Measurements from ENCODE around the gene PAQR5. TPM values are rescaled to one million over a fixed set of nuclear protein-coding genes. Genes with fewer than 3 reads are reported as not detected.

The PAQR5 gene
- total RNA-seq, 1 experiment from 2014 or later = 9.4 TPM

DNA sequence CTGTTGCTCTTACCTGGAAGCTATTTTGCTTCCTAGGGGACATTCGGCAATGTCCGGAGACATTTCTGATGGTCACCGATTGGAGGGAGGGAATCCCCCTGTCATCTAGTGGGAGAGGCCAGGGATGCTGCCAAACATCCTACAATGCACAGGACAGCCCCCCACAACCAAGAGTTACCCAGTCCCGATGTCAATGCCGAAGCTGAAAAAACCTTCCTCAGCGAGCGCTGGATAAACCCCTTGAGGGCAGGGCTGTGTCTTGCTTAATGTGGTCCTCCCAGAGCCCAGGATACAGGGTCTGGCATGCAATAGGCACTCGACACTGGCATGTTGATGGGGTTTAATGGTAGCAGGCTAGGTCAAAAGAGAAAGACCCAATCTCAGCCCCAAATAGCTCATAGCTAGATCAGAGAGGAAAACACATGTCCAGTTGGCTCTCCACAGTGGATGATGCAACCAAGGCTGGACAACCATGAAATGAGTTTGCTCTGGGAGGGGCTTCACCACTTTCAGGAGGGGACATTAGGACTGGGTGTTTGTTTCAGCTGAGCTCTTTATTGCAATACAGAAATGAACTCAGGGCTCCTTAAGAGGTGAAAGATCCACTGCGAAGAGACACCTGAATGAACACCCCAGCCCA, 16.5 kb upstream of the PAQR5 start:
- Mint-ChIP-seq H3K4me3 (no peak overlapping the region), H3K36me3 (no peaks in the 10 kb centered on the region), H3K27me3 (ENCODE audit: low read depth) (no peaks in the 10 kb centered on the region; the same call in 1 of the 2 replicates), H3K9me3 (no peaks in the 10 kb centered on the region), H3K4me1 (no peaks in the 10 kb centered on the region), H3K27ac (no peak overlapping the region)
- DNase-seq (ENCODE audit: low spot score) (no peak), ATAC-seq (no peak)
- TF ChIP-seq SP1 (CRISPR knock-in tag; conservative IDR thresholded peaks at IDR 0.05) (no peak), ETV6 (CRISPR knock-in tag; IDR thresholded peaks at IDR 0.05) (no peak), MLX (CRISPR knock-in tag; IDR thresholded peaks at IDR 0.05) (no peak), ZMAT4 (CRISPR knock-in tag; IDR thresholded peaks at IDR 0.05) (no peak), NR3C1 (CRISPR knock-in tag; conservative IDR thresholded peaks at IDR 0.05; ENCODE audit: low read depth) (no peak), SOX15 (CRISPR knock-in tag; IDR thresholded peaks at IDR 0.05) (no peak), SMAD4 (CRISPR knock-in tag; IDR thresholded peaks at IDR 0.05) (no peak), ZNF416 (CRISPR knock-in tag; IDR thresholded peaks at IDR 0.05) (no peak), ZBTB21 (CRISPR knock-in tag; IDR thresholded peaks at IDR 0.05; ENCODE audit: borderline replicate concordance) (no peak), E2F4 (CRISPR knock-in tag; IDR thresholded peaks at IDR 0.05; ENCODE audit: borderline replicate concordance, low read depth) (no peak)
- TF ChIP-seq, protein P1, sequence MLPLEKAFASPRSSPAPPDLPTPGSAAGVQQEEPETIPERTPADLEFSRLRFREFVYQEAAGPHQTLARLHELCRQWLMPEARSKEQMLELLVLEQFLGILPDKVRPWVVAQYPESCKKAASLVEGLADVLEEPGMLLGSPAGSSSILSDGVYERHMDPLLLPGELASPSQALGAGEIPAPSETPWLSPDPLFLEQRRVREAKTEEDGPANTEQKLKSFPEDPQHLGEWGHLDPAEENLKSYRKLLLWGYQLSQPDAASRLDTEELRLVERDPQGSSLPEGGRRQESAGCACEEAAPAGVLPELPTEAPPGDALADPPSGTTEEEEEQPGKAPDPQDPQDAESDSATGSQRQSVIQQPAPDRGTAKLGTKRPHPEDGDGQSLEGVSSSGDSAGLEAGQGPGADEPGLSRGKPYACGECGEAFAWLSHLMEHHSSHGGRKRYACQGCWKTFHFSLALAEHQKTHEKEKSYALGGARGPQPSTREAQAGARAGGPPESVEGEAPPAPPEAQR (CRISPR knock-in tag; IDR thresholded peaks at IDR 0.05) = no peak
- TF ChIP-seq, protein P2, sequence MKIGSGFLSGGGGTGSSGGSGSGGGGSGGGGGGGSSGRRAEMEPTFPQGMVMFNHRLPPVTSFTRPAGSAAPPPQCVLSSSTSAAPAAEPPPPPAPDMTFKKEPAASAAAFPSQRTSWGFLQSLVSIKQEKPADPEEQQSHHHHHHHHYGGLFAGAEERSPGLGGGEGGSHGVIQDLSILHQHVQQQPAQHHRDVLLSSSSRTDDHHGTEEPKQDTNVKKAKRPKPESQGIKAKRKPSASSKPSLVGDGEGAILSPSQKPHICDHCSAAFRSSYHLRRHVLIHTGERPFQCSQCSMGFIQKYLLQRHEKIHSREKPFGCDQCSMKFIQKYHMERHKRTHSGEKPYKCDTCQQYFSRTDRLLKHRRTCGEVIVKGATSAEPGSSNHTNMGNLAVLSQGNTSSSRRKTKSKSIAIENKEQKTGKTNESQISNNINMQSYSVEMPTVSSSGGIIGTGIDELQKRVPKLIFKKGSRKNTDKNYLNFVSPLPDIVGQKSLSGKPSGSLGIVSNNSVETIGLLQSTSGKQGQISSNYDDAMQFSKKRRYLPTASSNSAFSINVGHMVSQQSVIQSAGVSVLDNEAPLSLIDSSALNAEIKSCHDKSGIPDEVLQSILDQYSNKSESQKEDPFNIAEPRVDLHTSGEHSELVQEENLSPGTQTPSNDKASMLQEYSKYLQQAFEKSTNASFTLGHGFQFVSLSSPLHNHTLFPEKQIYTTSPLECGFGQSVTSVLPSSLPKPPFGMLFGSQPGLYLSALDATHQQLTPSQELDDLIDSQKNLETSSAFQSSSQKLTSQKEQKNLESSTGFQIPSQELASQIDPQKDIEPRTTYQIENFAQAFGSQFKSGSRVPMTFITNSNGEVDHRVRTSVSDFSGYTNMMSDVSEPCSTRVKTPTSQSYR (CRISPR knock-in tag; IDR thresholded peaks at IDR 0.05) = no peak
- POLR2A ChIA-PET = no interaction called here
- CTCF ChIA-PET = interaction anchor here (1.4 kb wide), 2 partner anchors 21 to 251 kb away, joined by 3 read pairs; no protein-coding TSS in a partner anchor

DNA sequence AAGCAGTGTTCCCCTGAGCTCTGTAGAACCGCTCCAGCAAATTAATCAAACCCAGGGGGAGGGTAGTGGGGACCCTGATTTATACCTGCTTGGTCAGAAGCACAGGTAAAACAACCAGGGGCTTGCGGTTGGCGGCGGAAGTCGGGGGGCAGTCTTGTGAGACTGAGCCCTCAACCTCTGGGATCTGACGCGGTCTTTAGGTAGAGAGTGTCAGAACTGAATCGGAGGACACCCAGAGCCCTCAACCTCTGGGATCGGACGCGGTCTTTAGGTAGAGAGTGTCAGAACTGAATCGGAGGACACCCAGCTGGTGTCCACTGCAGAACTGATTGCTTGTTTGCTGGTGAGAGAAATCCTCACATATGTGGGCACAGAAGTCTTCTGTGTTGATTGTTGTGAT, 12.9 kb upstream of the PAQR5 start:
- Mint-ChIP-seq H3K4me1 (peaks cover 13% of the 10 kb centered on the region), H3K27me3 (ENCODE audit: low read depth) (no peaks in the 10 kb centered on the region; the same call in 1 of the 2 replicates), H3K36me3 (no peaks in the 10 kb centered on the region), H3K9me3 (no peaks in the 10 kb centered on the region), H3K4me3 (no peak overlapping the region), H3K27ac (no peak overlapping the region)
- POLR2A ChIA-PET = no interaction called here
- ATAC-seq (no peak), DNase-seq (ENCODE audit: low spot score) (no peak)
- TF ChIP-seq, protein P3, sequence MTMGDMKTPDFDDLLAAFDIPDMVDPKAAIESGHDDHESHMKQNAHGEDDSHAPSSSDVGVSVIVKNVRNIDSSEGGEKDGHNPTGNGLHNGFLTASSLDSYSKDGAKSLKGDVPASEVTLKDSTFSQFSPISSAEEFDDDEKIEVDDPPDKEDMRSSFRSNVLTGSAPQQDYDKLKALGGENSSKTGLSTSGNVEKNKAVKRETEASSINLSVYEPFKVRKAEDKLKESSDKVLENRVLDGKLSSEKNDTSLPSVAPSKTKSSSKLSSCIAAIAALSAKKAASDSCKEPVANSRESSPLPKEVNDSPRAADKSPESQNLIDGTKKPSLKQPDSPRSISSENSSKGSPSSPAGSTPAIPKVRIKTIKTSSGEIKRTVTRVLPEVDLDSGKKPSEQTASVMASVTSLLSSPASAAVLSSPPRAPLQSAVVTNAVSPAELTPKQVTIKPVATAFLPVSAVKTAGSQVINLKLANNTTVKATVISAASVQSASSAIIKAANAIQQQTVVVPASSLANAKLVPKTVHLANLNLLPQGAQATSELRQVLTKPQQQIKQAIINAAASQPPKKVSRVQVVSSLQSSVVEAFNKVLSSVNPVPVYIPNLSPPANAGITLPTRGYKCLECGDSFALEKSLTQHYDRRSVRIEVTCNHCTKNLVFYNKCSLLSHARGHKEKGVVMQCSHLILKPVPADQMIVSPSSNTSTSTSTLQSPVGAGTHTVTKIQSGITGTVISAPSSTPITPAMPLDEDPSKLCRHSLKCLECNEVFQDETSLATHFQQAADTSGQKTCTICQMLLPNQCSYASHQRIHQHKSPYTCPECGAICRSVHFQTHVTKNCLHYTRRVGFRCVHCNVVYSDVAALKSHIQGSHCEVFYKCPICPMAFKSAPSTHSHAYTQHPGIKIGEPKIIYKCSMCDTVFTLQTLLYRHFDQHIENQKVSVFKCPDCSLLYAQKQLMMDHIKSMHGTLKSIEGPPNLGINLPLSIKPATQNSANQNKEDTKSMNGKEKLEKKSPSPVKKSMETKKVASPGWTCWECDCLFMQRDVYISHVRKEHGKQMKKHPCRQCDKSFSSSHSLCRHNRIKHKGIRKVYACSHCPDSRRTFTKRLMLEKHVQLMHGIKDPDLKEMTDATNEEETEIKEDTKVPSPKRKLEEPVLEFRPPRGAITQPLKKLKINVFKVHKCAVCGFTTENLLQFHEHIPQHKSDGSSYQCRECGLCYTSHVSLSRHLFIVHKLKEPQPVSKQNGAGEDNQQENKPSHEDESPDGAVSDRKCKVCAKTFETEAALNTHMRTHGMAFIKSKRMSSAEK (CRISPR knock-in tag; IDR thresholded peaks at IDR 0.05; ENCODE audit: borderline replicate concordance) = no peak
- TF ChIP-seq ZNF219 (CRISPR knock-in tag; IDR thresholded peaks at IDR 0.05; ENCODE audit: borderline replicate concordance) = no peak
- no peak for TF ChIP-seq ZNF396 (CRISPR knock-in tag; IDR thresholded peaks at IDR 0.05; ENCODE audit: borderline replicate concordance)
- no peak for TF ChIP-seq NFYB (CRISPR knock-in tag; conservative IDR thresholded peaks at IDR 0.05; ENCODE audit: low read depth)
- CTCF ChIA-PET = interaction anchor here (0.6 to 0.7 kb wide), 2 partner anchors 13 to 254 kb away, joined by 3 read pairs; no protein-coding TSS in a partner anchor

All from WTC11 (cell line).